HepG2 (cell line): ENCODE results near the gene MAP1B. TPM values are rescaled to one million over a fixed set of nuclear protein-coding genes. Genes with fewer than 3 reads are reported as not detected.

Experiments used
- ATAC-seq: fragments of 200-7000 bp; cut with Tn5 transposase; 3 replicates; pipeline ENCODE4 v1.9.1; 2020; ENCODE audit warnings: mild to moderate bottlenecking, moderate library complexity
- BruUV-seq: library from RNA; stranded (reverse); fragments of 400-500 nt; replicated peaks from 2 replicates; lab custom pipeline; 2021; lab: Mats Ljungman, UMichigan
- CTCF ChIA-PET: fragments of 300-600 bp; formaldehyde crosslinking; extraction: SDS; loops from one replicate; lab custom pipeline; 2021; ENCODE audit warnings: low total read pairs, inconsistent platforms, low intra/inter-chr PET ratio; lab: Yijun Ruan, JAX
- POLR2A ChIA-PET: fragments of 350-600 bp; sonication (Branson Sonifier 250); formaldehyde crosslinking; loops from one replicate; lab custom pipeline; 2020; ENCODE audit warnings: antibody characterized with exemption, inconsistent platforms; lab: Yijun Ruan, JAX
- DNase-seq: peaks from one replicate; pipeline ENCODE4 v3.0.0-alpha.2; 2015; ENCODE audit warnings: low spot score
- FAIRE-seq: peaks from 3 replicates; lab custom pipeline; 2011; peaks lifted over from hg19 to GRCh38; lab: Jason Lieb, UNC
- H2AFZ ChIP-seq: one replicate; pipeline ENCODE4 v1.6.1; 2011; ENCODE audit warnings: low read length, inconsistent platforms
- H3K27ac ChIP-seq: fragments of 300-600 bp; 3 replicates; pipeline ENCODE4 v1.8.0; 2011; ENCODE audit warnings: mixed run types, mild to moderate bottlenecking, mixed read lengths, low read length, inconsistent platforms; ENCODE audit not compliant: insufficient read depth; ENCODE audit errors: extremely low read length
- H3K27me3 ChIP-seq, 2 experiments: fragments of 200-600 bp in 1 of 2; 2 replicates in 1 of 2; 3 replicates in 1 of 2; pipeline versions ENCODE4 v1.6.0 to v1.8.0; 2011; ENCODE audit warnings: low read length in 2 of 2, mild to moderate bottlenecking in 2 of 2, moderate library complexity in 2 of 2, inconsistent platforms in 1 of 2; ENCODE audit not compliant: insufficient read depth in 2 of 2, control insufficient read depth in 1 of 2
- H3K36me3 ChIP-seq, 2 experiments: fragments of 200-600 bp in 1 of 2; replicated peaks in 1 of 2; 2 replicates in 1 of 2; 3 replicates in 1 of 2; pipeline versions ENCODE4 v1.5.1 to v1.8.0; 2011; ENCODE audit warnings: low read length in 2 of 2, inconsistent platforms in 1 of 2; ENCODE audit not compliant: insufficient read depth in 2 of 2, control insufficient read depth in 1 of 2
- H3K4me1 ChIP-seq: 2 replicates; pipeline ENCODE4 v1.5.1; 2012; ENCODE audit warnings: low read length, inconsistent platforms; ENCODE audit not compliant: insufficient read depth
- H3K4me2 ChIP-seq: 2 replicates; pipeline ENCODE4 v1.6.0; 2011; ENCODE audit warnings: low read depth, low read length, inconsistent platforms
- H3K4me3 ChIP-seq, 3 experiments: fragments of 200-600 bp in 1 of 3; sonication (generic), shearing (Covaris generic) in 1 of 3; replicated peaks in 1 of 3; 2 replicates each; pipeline ENCODE4 v1.5.1; 2011 to 2016; ENCODE audit warnings: low read length in 3 of 3, inconsistent platforms in 2 of 3, low read depth in 2 of 3, mild to moderate bottlenecking in 2 of 3, control low read depth in 1 of 3, mixed read lengths in 1 of 3; ENCODE audit not compliant: insufficient read depth in 1 of 3
- H3K79me2 ChIP-seq: one replicate; pipeline ENCODE4 v1.6.1; 2011; ENCODE audit warnings: low read length, inconsistent platforms; ENCODE audit not compliant: insufficient read depth
- H3K9ac ChIP-seq: 2 replicates; pipeline ENCODE4 v1.6.0; 2011; ENCODE audit warnings: mild to moderate bottlenecking, low read depth, low read length, inconsistent platforms; ENCODE audit not compliant: insufficient read depth
- H3K9me3 ChIP-seq: 2 replicates; pipeline ENCODE4 v1.5.1; 2012; ENCODE audit warnings: mild to moderate bottlenecking, low read length
- H4K20me1 ChIP-seq: 2 replicates; pipeline ENCODE4 v1.6.0; 2011; ENCODE audit warnings: inconsistent platforms, mild to moderate bottlenecking, low read length, moderate library complexity; ENCODE audit not compliant: insufficient read depth
- AKAP8 ChIP-seq: sonication (generic); formaldehyde crosslinking; IDR thresholded peaks from 2 replicates; pipeline ENCODE4 v1.5.1; 2020; ENCODE audit warnings: mild to moderate bottlenecking, missing genetic modification reagents
- ARID2 ChIP-seq: sonication (generic); formaldehyde crosslinking; IDR thresholded peaks from 2 replicates; pipeline ENCODE4 v1.8.1; 2022; ENCODE audit warnings: mild to moderate bottlenecking, missing genetic modification reagents, borderline replicate concordance
- BRF2 ChIP-seq: sonication (generic); formaldehyde crosslinking; IDR thresholded peaks from 2 replicates; pipeline ENCODE4 v1.8.1; 2022; ENCODE audit warnings: mild to moderate bottlenecking, missing genetic modification reagents
- CBFB ChIP-seq: sonication (generic); formaldehyde crosslinking; IDR thresholded peaks from 2 replicates; pipeline ENCODE4 v1.4.0; 2020; ENCODE audit warnings: missing genetic modification reagents
- ERF ChIP-seq: IDR thresholded peaks from 2 replicates; pipeline ENCODE4 v1.6.1; 2018; ENCODE audit warnings: missing biosample characterization, missing genetic modification reagents
- HOXA5 ChIP-seq: sonication (generic); formaldehyde crosslinking; IDR thresholded peaks from 2 replicates; pipeline ENCODE4 v1.4.0; 2020; ENCODE audit warnings: missing genetic modification reagents
- KDM5B ChIP-seq: sonication (generic); formaldehyde crosslinking; IDR thresholded peaks from 2 replicates; pipeline ENCODE4 v1.4.0; 2020; ENCODE audit warnings: missing genetic modification reagents, mild to moderate bottlenecking, borderline replicate concordance
- MTF2 ChIP-seq: sonication (generic); formaldehyde crosslinking; IDR thresholded peaks from 2 replicates; pipeline ENCODE4 v1.5.0; 2020; ENCODE audit warnings: missing genetic modification reagents, borderline replicate concordance
- ZNF232 ChIP-seq: sonication (generic); formaldehyde crosslinking; IDR thresholded peaks from 2 replicates; pipeline ENCODE4 v1.4.0; 2020; ENCODE audit warnings: missing genetic modification reagents, borderline replicate concordance
- ZNF331 ChIP-seq: sonication (generic); formaldehyde crosslinking; IDR thresholded peaks from 2 replicates; pipeline ENCODE4 v1.4.0; 2020; ENCODE audit warnings: missing genetic modification reagents
- ZNF598 ChIP-seq: sonication (generic); formaldehyde crosslinking; IDR thresholded peaks from 2 replicates; pipeline ENCODE4 v1.5.1; 2020; ENCODE audit warnings: mild to moderate bottlenecking, missing genetic modification reagents, borderline replicate concordance
- ZNF709 ChIP-seq: sonication (generic); formaldehyde crosslinking; IDR thresholded peaks from 2 replicates; pipeline ENCODE4 v1.5.0; 2020; ENCODE audit warnings: mild to moderate bottlenecking, missing genetic modification reagents
- ZNF781 ChIP-seq: sonication (generic); formaldehyde crosslinking; IDR thresholded peaks from 2 replicates; pipeline ENCODE4 v1.5.1; 2020; ENCODE audit warnings: borderline replicate concordance, mild to moderate bottlenecking, missing genetic modification reagents; ENCODE audit errors: not compliant biosample characterization
- ZNF83 ChIP-seq: sonication (generic); formaldehyde crosslinking; IDR thresholded peaks from 2 replicates; pipeline ENCODE4 v1.4.0; 2020; ENCODE audit warnings: missing genetic modification reagents, mild to moderate bottlenecking, borderline replicate concordance
- WGBS: methylation state at CpG from one replicate; pipeline ENCODE4 v1.1.6; 2017; ENCODE audit warnings: low lambda C conversion rate; 5-methylcytosine and 5-hydroxymethylcytosine counted together
- in situ Hi-C: cut with HindIII; loops from 2 replicates; pipeline ENCODE4 v1.10.0; 2017; ENCODE audit warnings: low pct_unique_long_range_greater_than_20kb; ENCODE audit not compliant: extremely low pct_ligation_motif_present
- intact Hi-C: fragments of 100-400 bp; cut with micrococcal nuclease; formaldehyde crosslinking; loops from one replicate; pipeline ENCODE4 v1.10.0; 2022; ENCODE audit not compliant: unreplicated experiment
- polyA plus RNA-seq, 8 experiments: library from polyadenylated mRNA; depleted of rRNA in 3 of 8; stranded (reverse) in 7 of 8; unstranded in 1 of 8; fragments of >200 nt; fragmentation: Illumina TruSeq in 4 of 8; extraction: Trizol in 4 of 8; gene quantifications; 2 replicates each; pipeline versions ENCODE4 v1.2.1 to v1.2.3, GENCODE V29; 2011 to 2016; ENCODE audit warnings: low read depth in 4 of 8, missing spikeins in 1 of 8, mixed read lengths in 1 of 8; ENCODE audit not compliant: insufficient read depth in 1 of 8
- total RNA-seq, 5 experiments: library from RNA; depleted of rRNA; stranded (reverse); fragments of >200 nt; fragmentation: Illumina TruSeq; extraction: Trizol; gene quantifications; 2 replicates each; pipeline ENCODE4 v1.2.3, GENCODE V29; 2016; ENCODE audit warnings: low read depth in 1 of 5

MAP1B gene
- total and polyA plus RNA-seq, 2 of the 13 experiments (the other 11 are each of a cell fraction or from before 2014, with no cell fraction given) = 3.3 to 6.2 TPM

DNA sequence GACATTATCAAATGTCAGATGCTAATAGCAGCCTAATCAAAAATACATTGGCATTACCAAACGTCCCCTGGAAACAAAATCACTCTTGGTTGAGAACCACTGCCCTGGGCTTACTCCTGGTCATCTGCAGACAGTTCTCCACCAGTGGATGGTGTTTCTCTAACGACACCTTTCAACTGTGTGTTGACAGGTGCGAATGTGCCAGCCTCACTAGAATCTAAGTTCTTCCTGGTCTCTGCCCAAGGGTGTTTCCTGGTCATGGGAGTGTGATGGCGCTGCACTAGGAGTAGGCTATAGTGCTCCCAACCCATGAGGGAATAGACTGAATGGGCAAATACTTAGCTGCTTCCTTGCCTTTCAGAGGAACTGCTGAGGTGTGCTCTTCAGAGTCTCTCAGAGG is 106.9 kb downstream of the MAP1B start:
- Histone ChIP-seq H3K9me3 (no peaks in the 10 kb centered on the region), H4K20me1 (no peaks in the 10 kb centered on the region), H3K27ac (no peak overlapping the region), H3K27me3 (no peaks in the 10 kb centered on the region), H3K36me3 (peaks cover 3 to 14% of the 10 kb centered on the region in 2 experiments; a peak in 4 of 5 replicates), H3K4me3 (no peak overlapping the region), H3K9ac (no peak overlapping the region), H3K4me1 (peaks cover 11% of the 10 kb centered on the region; the same call in 1 of the 2 replicates), H2AFZ (no peak overlapping the region), H3K79me2 (no peaks in the 10 kb centered on the region), H3K4me2 (no peak overlapping the region)
- ATAC-seq (no peak), DNase-seq (no peak), FAIRE-seq (no peak)
- in situ Hi-C loops = no loop called here
- ChIA-PET POLR2A (no interaction called here), CTCF (no interaction called here)
- intact Hi-C loops = no loop called here
- WGBS = 86% methylated on average over 2 of the region's 4 CpGs
- BruUV-seq = no TSS peak
- TF ChIP-seq ERF (CRISPR knock-in tag) (no peak), ZNF232 (CRISPR knock-in tag) (no peak), ZNF709 (CRISPR knock-in tag) (no peak), ARID2 (CRISPR knock-in tag) (no peak), MTF2 (CRISPR knock-in tag) (no peak), BRF2 (CRISPR knock-in tag) (no peak), CBFB (CRISPR knock-in tag) (no peak), AKAP8 (CRISPR knock-in tag) (no peak), ZNF83 (CRISPR knock-in tag) (no peak), ZNF781 (CRISPR knock-in tag) (no peak), HOXA5 (no peak), KDM5B (CRISPR knock-in tag) (no peak), ZNF331 (CRISPR knock-in tag) (no peak), ZNF598 (CRISPR knock-in tag) (no peak)
